SK-N-SH treated with all-trans-retinoic acid at 6 μM for 48 hours (cell line): Measurements from ENCODE around the gene CPA1.

ENCODE experiments used
- ARNTL ChIP-seq: fragments of 450-650 bp; formaldehyde crosslinking; IDR thresholded peaks from 2 replicates; pipeline ENCODE4 v1.5.0; 2020; ENCODE audit warnings: low read depth, mild to moderate bottlenecking, moderate library complexity, borderline replicate concordance
- OSR1 ChIP-seq: fragments of 250-450 bp; sonication (Bioruptor Pico); IDR thresholded peaks from 2 replicates; pipeline ENCODE4 v1.8.0; 2022; ENCODE audit warnings: moderate library complexity, mild to moderate bottlenecking, inconsistent platforms
- PATZ1 ChIP-seq: fragments of 250-450 bp; sonication (Bioruptor Pico); IDR thresholded peaks from 2 replicates; pipeline ENCODE4 v1.8.0; 2020; ENCODE audit warnings: mild to moderate bottlenecking, moderate library complexity, borderline replicate concordance
- PPARA ChIP-seq: fragments of 250-450 bp; sonication (Bioruptor Pico); IDR thresholded peaks from 2 replicates; pipeline ENCODE4 v1.5.0; 2020; ENCODE audit warnings: mild to moderate bottlenecking, borderline replicate concordance
- RARB ChIP-seq: fragments of 250-450 bp; sonication (Bioruptor Pico); IDR thresholded peaks from 2 replicates; pipeline ENCODE4 v1.8.0; 2021; ENCODE audit warnings: mild to moderate bottlenecking, moderate library complexity
- SNAI2 ChIP-seq: fragments of 250-450 bp; sonication (Bioruptor Pico); IDR thresholded peaks from 2 replicates; pipeline ENCODE4 v1.5.0; 2020; ENCODE audit warnings: mild to moderate bottlenecking, moderate library complexity
- TCF4 ChIP-seq: fragments of 250-450 bp; sonication (Bioruptor Pico); IDR thresholded peaks from 2 replicates; pipeline ENCODE4 v1.8.0; 2021; ENCODE audit warnings: mild to moderate bottlenecking, moderate library complexity, borderline replicate concordance
- ZFP3 ChIP-seq: fragments of 250-450 bp; sonication (Bioruptor Pico); IDR thresholded peaks from 2 replicates; pipeline ENCODE4 v1.5.0; 2020; ENCODE audit warnings: mild to moderate bottlenecking, moderate library complexity
- ZFP30 ChIP-seq: fragments of 450-650 bp; formaldehyde crosslinking; IDR thresholded peaks from 2 replicates; pipeline ENCODE4 v1.5.0; 2022; ENCODE audit warnings: mild to moderate bottlenecking, moderate library complexity
- ZNF565 ChIP-seq: fragments of 450-650 bp; formaldehyde crosslinking; conservative IDR thresholded peaks from 2 replicates; pipeline ENCODE4 v1.5.0; 2020; ENCODE audit warnings: low read depth, mild to moderate bottlenecking, moderate library complexity
- TF ChIP-seq, protein P1 (sequence below): fragments of 250-450 bp; sonication (Bioruptor Pico); IDR thresholded peaks from 2 replicates; pipeline ENCODE4 v1.8.0; 2021; ENCODE audit warnings: low read depth, mild to moderate bottlenecking, moderate library complexity, borderline replicate concordance
- TF ChIP-seq, protein P2 (sequence below): fragments of 250-450 bp; sonication (Bioruptor Pico); IDR thresholded peaks from 2 replicates; pipeline ENCODE4 v1.5.1; 2020; ENCODE audit warnings: low read depth, mild to moderate bottlenecking, moderate library complexity

DNA sequence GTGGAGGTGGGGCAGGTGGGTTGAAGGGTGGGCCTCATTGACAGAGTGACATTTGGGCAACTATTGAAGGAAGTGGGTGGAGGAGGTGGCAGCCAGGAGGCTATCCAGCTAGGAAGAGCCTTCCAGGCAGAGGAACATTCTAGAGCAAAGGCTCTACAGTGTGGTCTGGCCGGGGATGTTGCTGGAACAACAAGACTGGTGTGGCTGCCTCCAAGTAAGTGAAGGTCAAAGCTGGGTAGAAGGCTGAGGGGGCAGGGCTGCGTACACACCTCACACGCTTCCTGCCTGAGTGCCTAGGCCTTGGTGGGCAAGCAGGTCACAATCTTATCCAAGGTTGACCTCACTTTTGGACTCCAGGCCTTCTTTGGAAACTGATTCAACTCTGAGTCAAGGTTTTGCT is 6.6 kb downstream of the CPA1 start:
- TF ChIP-seq ARNTL (CRISPR knock-in tag) (no peak), TCF4 (no peak), PATZ1 (CRISPR knock-in tag) (no peak), ZNF565 (CRISPR knock-in tag) (no peak), ZFP30 (CRISPR knock-in tag) (no peak), RARB (no peak), SNAI2 (no peak), PPARA (no peak), ZFP3 (CRISPR knock-in tag) (no peak), OSR1 (CRISPR knock-in tag) (no peak)
- TF ChIP-seq, protein P1, sequence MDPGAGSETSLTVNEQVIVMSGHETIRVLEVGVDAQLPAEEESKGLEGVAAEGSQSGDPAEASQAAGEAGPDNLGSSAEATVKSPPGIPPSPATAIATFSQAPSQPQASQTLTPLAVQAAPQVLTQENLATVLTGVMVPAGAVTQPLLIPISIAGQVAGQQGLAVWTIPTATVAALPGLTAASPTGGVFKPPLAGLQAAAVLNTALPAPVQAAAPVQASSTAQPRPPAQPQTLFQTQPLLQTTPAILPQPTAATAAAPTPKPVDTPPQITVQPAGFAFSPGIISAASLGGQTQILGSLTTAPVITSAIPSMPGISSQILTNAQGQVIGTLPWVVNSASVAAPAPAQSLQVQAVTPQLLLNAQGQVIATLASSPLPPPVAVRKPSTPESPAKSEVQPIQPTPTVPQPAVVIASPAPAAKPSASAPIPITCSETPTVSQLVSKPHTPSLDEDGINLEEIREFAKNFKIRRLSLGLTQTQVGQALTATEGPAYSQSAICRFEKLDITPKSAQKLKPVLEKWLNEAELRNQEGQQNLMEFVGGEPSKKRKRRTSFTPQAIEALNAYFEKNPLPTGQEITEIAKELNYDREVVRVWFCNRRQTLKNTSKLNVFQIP = no peak
- TF ChIP-seq, protein P2, sequence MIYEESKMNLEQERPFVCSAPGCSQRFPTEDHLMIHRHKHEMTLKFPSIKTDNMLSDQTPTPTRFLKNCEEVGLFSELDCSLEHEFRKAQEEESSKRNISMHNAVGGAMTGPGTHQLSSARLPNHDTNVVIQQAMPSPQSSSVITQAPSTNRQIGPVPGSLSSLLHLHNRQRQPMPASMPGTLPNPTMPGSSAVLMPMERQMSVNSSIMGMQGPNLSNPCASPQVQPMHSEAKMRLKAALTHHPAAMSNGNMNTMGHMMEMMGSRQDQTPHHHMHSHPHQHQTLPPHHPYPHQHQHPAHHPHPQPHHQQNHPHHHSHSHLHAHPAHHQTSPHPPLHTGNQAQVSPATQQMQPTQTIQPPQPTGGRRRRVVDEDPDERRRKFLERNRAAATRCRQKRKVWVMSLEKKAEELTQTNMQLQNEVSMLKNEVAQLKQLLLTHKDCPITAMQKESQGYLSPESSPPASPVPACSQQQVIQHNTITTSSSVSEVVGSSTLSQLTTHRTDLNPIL (CRISPR knock-in tag) = no peak
